Activated CD4-positive, alpha-beta T cell treated with anti-CD3 and anti-CD28 coated beads for 48 hours (primary cell): ENCODE results near the gene ITGB7.

Experiments
- DNase-seq: peaks from one replicate; pipeline ENCODE4 v3.0.0-alpha.2; 2020

ITGB7 gene

GRCh38 chr12:53230108-53230845 is 23.2 kb upstream of the ITGB7 start:
- DNase-seq, result no peak

GRCh38 chr12:53229454-53229853 is 22.4 kb upstream of the ITGB7 start:
- DNase-seq, result no peak

- no peak for DNase-seq
These were observed 20.8 kb upstream of the ITGB7 start for GRCh38 chr12:53227836-53228235.

DNA sequence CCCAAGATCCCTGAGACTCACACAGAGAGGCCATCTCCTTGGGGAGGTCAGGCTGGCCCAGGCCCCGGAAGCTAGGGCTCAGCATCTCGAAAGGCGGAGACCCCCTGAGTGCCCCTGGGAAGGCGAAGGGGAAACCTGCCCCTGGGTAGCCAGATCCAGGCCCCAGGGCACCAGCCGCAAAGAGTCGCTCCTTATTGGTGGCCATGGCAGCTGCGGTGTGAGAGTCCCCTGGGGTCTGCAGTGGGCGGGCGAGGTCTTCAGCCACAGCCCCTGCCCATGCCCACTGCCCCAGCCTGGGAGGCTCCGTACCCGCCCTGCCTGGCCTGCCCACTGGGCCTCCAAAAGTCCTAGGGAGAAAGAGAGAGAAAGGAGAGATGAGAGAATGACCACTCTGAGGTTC is 20.3 kb upstream of the ITGB7 start:
- no peak for DNase-seq

DNA sequence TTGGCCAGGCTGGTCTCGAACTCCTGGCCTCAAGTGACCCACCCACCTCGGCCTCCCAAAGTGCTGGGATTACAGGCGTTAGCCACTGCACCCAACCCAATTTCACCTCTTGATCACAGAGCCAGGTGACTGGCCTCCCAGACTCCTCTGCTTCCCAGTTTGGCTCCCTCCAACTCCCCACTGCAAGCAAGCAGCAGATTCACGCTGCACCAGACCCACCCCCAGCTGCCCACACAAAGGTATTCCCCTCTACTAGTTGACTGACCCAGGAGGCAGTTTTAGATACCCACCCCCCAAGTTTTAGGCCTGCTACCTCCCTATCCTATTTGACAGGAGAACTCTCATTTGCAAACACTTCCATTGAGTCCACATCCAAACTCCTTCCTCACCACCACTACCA is 19.8 kb upstream of the ITGB7 start:
- no peak for DNase-seq

DNA sequence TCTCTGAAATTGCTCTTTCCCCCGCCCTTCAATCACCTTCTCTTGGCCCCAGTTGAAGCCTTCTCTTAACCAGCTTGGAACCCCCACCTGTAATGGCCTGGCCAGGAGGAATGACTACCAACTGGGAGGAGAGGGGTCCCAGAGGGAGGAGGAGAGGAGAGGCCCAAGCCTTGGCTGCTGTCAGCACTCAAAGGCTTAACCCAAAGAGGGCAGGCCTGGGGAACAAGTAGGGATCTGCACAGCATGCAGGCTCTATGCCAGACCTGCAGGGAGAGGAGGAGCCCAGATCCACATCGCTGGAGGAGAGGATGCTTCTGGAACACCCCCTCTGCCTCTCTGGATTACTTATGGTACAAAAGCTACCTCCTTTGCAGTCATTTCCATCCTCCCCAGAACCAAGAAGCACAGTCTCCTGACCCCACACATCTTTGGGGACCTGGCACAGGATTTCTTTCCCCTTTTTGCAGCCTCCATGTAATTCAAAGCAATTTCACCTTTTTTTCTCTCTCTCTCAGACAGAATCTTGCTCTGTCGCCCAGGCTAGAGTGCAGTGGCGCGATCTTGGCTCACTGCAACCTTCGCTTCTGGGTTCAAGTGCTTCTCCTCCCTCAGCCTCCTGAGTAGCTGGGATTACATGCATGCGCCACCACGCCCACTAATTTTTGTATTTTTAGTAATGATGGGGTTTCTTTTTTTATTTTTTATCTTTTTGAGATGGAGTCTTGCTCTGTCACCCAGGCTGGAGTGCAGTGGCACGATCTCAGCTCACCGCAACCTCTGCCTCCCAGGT is 18.8 kb upstream of the ITGB7 start:
- no peak for DNase-seq

DNA sequence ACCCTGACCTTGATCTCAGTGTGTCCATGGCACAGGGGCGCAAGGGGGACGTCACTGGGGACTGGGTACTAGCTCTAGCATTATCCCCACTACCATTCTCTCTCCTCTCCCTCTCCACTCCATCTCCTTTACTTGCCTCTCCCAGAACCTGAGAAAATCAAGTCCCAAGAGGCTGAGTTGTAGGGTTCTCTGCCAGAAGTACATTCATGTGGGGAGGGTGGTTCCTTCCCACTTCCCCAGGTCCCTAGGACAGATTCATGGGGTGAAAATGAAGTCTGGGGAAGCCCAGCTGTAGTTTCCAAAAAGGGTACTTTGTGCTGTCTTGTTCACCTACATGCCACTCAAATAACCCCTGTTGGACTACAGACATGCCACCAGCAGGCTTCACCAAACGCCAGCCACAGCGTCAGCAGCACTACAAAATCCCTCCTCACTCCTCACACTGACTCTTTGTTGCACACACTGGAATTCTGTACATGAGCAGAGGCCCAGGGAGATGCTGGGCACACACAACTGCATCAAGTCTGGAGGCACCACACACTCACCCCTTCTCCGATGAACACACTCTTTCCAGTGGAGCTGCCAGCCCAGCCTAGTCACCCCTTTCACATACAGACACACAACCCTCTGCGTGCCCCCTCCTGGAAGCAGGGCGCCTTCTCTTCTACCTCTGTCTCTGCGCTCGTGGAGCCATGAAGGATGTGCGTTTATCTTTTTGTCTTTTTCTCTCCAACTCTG is 18.0 kb upstream of the ITGB7 start:
- DNase-seq, result no peak

DNA sequence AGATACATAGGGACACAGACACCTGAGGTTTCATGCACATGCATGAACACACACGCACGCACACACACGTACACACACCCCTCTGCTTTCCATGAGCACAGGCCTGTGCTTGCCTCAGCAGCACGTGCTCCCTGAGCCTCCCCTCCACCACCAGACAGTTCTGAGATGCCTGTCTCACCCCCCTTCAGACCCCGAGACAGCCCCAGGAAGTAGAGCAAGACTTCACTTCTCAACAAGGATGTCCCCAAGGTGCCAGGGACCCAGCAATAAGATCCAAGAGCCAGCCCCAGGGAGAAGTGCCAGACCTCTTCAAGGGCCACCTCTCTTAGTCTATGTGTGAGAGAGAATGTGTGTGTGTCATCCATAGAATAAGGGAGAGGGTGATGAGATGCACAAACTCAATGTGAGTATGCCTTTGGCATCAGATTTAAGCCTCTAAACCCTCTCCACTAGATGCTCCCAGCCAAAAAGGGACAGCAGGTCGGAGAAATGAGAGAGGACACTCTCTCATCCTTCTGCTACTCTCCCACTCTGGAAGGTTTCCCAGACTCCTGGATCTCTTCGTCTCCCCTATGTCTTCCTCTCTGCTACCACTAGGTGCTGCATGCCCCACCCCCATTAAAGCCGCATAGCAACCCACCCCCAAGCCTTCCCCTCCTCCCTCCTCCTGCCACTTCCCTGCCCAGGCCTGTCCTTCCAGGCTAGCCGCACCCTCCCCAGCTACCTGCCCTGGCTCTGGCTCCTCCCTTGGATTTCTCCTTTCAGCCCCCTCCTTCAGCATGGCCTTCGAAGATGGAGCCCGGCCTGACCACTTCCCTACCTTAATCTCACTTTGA is 17.2 kb upstream of the ITGB7 start:
- no peak for DNase-seq

DNA sequence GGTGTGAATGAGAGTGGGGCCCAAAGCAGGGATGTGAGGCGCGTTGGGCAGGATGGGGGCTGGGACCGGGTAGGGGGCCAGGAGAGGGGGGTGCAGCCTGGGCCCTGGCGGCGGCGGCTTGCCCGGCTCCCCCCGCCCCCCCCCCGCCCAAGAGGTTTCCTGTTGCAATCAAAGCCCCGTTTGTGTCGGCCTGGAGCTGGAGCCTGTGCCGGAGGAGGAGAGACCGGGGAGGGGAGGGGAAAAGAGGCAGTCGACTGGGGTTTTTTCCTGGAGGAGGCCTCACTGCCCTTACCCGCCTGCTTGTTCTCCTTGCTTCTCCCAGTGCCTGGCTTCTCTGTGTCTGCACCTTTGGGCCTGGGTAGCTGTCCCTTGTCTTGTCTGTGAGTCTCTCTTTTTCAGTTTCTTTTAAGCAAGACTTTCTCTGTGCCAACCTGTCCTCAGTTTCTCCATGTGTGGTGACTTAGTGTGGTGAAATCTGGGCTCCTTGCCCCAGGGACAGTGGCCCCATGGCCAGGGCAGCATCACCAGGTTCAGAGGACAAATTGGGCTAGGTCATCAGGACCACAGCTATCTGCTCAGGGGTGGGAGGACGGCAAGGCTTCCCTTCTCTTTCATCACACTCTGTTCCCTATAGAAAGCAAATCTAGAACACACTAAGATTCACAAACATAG is 16.5 kb upstream of the ITGB7 start:
- no peak for DNase-seq

DNA sequence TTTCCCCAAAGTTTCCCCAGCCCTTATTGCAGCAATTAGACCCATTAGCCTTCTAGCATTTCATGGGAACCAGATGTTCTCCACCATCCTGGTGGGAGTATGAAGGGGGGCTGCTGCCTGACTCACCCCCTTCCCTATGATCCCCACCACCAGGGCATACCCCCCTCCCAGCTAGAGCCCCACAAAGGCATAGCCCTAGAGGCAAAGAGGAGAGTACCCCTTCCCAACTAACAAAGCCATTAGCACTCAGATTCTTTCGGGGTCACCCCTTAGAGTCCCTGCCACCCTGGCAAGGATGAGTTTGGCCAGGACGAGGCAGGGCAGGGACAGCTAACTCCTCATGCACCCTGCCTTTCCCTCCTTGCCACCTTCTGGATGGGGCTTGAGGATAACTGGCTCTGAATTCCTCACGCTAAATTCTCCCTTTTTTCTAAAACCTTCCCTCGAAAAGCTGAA is 15.8 kb upstream of the ITGB7 start:
- no peak for DNase-seq

- no peak for DNase-seq
These were observed 15.2 kb upstream of the ITGB7 start for GRCh38 chr12:53222170-53222721.

DNA sequence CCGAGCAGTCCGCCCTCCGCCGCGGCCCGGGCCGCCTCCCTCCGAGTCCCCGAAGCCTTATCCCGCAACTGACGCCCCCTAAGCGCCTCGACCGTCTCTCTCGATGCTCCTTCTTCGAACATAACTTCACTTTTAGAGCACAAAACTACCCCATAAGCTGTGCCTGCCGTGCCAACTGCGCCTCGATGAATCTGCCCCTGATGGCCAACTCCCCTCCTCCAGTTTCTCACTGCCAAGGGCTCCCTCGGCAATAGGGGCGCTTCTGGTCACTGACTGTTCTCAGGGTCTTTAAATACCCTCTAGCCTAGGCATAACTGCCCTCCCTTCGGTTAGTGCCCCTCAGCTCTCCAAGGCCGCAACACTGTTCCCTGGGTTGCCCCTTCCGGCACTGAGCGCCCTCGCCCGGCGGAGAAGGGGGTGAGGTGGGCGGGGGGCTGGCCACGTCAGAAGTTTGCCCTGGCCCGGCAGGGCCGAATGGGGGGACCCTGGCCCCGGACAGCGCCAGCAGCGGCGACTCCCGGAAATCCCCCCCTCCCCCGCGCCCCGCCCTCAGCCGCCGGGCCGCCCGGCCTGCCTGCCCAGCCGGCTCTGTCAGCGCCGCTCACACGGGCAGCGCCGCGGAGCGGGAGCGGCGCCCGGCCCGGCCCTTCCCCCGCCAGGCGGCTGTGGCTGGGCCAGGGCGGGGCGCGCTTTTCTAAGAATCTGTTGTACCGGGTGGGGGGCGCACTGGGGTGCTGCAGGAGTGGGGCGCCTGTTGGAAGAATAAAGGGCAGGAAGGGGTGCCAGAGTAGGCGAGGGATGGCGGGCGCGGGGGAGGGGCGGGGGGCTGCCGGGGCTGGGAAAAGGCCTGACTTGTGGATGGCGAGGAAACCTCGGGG is 14.4 kb upstream of the ITGB7 start:
- peak; percentile 48 for DNase-seq

GRCh38 chr12:53220694-53221202 is 13.7 kb upstream of the ITGB7 start:
- DNase-seq, result peak; percentile 88

DNA sequence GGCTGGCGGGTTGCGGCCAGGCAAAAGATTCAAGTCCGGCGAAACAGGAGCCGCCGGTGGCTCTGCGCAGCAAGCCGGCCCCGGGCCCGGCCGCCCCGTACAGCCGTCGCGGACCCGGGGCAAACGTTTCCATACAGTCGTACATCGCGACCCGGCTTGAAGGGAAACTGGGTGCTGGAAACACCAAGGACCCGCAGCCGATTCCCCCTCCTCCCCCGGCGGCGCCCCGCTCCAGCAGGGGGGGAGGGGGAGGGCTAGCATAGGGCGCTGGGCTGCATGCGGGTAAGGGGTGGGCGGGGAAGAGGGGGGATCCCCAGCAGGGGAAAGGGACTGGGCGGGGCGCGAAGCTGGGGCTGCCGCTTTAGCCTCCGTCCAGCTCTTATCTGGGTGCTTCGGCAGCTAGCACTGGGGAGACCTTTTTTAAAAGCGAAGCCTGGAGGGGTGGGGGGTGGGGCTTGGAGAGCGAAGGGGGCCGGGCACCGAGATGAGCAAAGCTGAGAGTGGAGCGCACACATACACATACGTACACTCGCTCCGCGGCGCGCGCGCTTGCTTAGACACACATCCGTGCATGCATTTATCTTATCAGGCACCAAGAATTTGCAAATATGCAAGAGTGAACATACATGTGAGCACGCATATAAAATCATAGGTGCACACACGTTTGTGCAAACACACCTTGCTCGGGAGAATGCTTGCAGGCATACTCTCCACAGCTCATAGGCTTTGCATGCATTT is 13.1 kb upstream of the ITGB7 start:
- DNase-seq, result peak; percentile 89

- DNase-seq, result peak; percentile 79
These were observed 12.4 kb upstream of the ITGB7 start for GRCh38 chr12:53219292-53219955.

- DNase-seq, result peak; percentile 34
These were observed 11.7 kb upstream of the ITGB7 start for GRCh38 chr12:53218551-53219291.

- DNase-seq, result peak; percentile 41
These were observed 10.9 kb upstream of the ITGB7 start for GRCh38 chr12:53217931-53218307.
